ENCODE data around the gene RBKS.

Gene RBKS

GRCh38 chr2:27735263-27735904 lies 154.8 kb downstream of the RBKS start:
- peak; percentile 32 to 64 for DNase-seq (ENCODE audit: low read depth in 2 of 2)

- DNase-seq (ENCODE audit: low read depth in 2 of 2) = no peak
These were observed 155.9 kb downstream of the RBKS start for GRCh38 chr2:27734305-27734704.

Data from stimulated activated CD4-positive, alpha-beta T cell treated with anti-CD3 and anti-CD28 coated beads, Interleukin-12 subunit alpha, Interleukin-12 subunit beta, amount 100 ng/mL, for 24 hours (primary cell).